OCI-LY7 (cell line): Measurements from ENCODE around the gene CHI3L2. TPM values are rescaled to one million over a fixed set of nuclear protein-coding genes. Genes with fewer than 3 reads are reported as not detected.

Source experiments
- BruUV-seq: library from RNA; stranded (reverse); fragments of 400-500 nt; replicated peaks from 2 replicates; lab custom pipeline; 2021; lab: Mats Ljungman, UMichigan
- CTCF ChIA-PET: fragments of 300-600 bp; sonication (Branson Sonifier 250); formaldehyde crosslinking; loops from one replicate; lab custom pipeline; 2022; ENCODE audit warnings: antibody characterized with exemption; ENCODE audit not compliant: unreplicated experiment; lab: Charles Lee
- POLR2A ChIA-PET: fragments of 300-600 bp; sonication (Branson Sonifier 250); formaldehyde crosslinking; loops from one replicate; lab custom pipeline; 2022; ENCODE audit warnings: antibody characterized with exemption; lab: Charles Lee
- DNase-seq: peaks from one replicate; pipeline ENCODE4 v3.0.0-alpha.2; 2015; ENCODE audit warnings: low spot score
- H2AFZ ChIP-seq: fragments of 200-600 bp; sonication (generic), shearing (Covaris generic); 2 replicates; pipeline ENCODE4 v1.6.1; 2014; ENCODE audit warnings: mild to moderate bottlenecking, antibody characterized with exemption, low read length, moderate library complexity
- H3K27ac ChIP-seq: fragments of 200-600 bp; sonication (generic); 2 replicates; pipeline ENCODE4 v1.5.1; 2014; ENCODE audit warnings: mixed run types, low read depth, mild to moderate bottlenecking, moderate library complexity, low read length, inconsistent platforms; ENCODE audit not compliant: poor library complexity, severe bottlenecking
- H3K36me3 ChIP-seq: fragments of 200-600 bp; sonication (generic); 2 replicates; pipeline ENCODE4 v1.6.1; 2014; ENCODE audit warnings: mild to moderate bottlenecking, antibody characterized with exemption, low read length, moderate library complexity, mixed read lengths; ENCODE audit not compliant: insufficient read depth
- H3K4me1 ChIP-seq: fragments of 200-600 bp; sonication (generic); 2 replicates; pipeline ENCODE4 v1.5.1; 2014; ENCODE audit warnings: mild to moderate bottlenecking, low read length; ENCODE audit not compliant: insufficient read depth, poor library complexity, severe bottlenecking
- H3K4me2 ChIP-seq: fragments of 200-600 bp; sonication (generic); 2 replicates; pipeline ENCODE4 v1.6.1; 2014; ENCODE audit warnings: mild to moderate bottlenecking, low read length
- H3K4me3 ChIP-seq: fragments of 200-600 bp; sonication (generic); 2 replicates; pipeline ENCODE4 v1.5.1; 2014; ENCODE audit warnings: mild to moderate bottlenecking, low read depth, low read length; ENCODE audit not compliant: poor library complexity, severe bottlenecking
- H3K79me2 ChIP-seq: fragments of 200-600 bp; sonication (generic); 2 replicates; pipeline ENCODE4 v1.6.1; 2016; ENCODE audit warnings: low read depth, mild to moderate bottlenecking, low read length, moderate library complexity, mixed read lengths; ENCODE audit not compliant: insufficient read depth
- H3K9me2 ChIP-seq: fragments of 200-600 bp; sonication (generic); 2 replicates; pipeline ENCODE4 v1.6.1; 2016; ENCODE audit warnings: mild to moderate bottlenecking, low read length, mixed read lengths; ENCODE audit not compliant: insufficient read depth
- H3K9me3 ChIP-seq: fragments of 200-600 bp; sonication (generic); 2 replicates; pipeline ENCODE4 v1.6.1; 2014; ENCODE audit warnings: mild to moderate bottlenecking, mixed run types, low read length, mixed read lengths
- H4K20me1 ChIP-seq: fragments of 200-600 bp; sonication (generic); 2 replicates; pipeline ENCODE4 v1.6.1; 2014; ENCODE audit warnings: mild to moderate bottlenecking, antibody characterized with exemption, low read length, moderate library complexity, mixed read lengths; ENCODE audit not compliant: insufficient read depth
- CTCF ChIP-seq: fragments of 200-600 bp; sonication (generic); conservative IDR thresholded peaks from 2 replicates; pipeline ENCODE4 v1.5.1; 2014; ENCODE audit warnings: mild to moderate bottlenecking, antibody characterized with exemption, low read length, moderate library complexity, mixed read lengths
- EZH2phosphoT487 ChIP-seq: fragments of 200-600 bp; sonication (generic); IDR thresholded peaks from 2 replicates; pipeline ENCODE4 v1.6.1; 2018; ENCODE audit warnings: low read depth, borderline replicate concordance, mild to moderate bottlenecking, mixed run types, antibody characterized with exemption, low read length, moderate library complexity, mixed read lengths
- intact Hi-C: fragments of 100-400 bp; cut with micrococcal nuclease; formaldehyde crosslinking; loops from one replicate; pipeline ENCODE4 v1.10.0; 2022; ENCODE audit not compliant: unreplicated experiment
- total RNA-seq, 2 experiments: library from RNA; depleted of rRNA in 1 of 2; stranded (reverse); fragments of >200 nt in 1 of 2; shearing (Covaris generic) in 1 of 2; gene quantifications; 2 replicates each; pipeline ENCODE4 v1.2.3, GENCODE V29; 2014 to 2022

Gene CHI3L2
- total RNA-seq, 2 experiments from 2014 or later: 37.1 to 88.7 TPM

DNA sequence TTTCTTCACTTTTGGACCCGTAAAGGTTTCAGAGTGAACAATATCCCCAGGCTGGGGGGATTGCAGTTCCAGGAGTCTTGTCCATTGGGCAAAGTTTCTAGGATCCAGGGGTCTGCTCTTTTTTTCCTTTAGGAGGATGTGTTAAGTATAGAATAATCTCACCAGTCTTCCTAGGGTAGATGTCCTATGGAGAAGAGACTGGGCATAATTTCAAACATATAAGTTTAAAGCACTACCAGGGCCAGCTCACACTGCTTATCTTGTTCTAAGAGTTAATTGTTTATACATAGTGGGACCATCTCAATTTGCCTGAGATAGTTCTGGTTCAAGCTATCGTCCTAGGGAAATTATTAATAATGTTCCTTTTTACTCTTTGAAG is 1.2 kb downstream of the CHI3L2 start:
- ChIA-PET POLR2A (interaction anchor here (0.6 to 3.5 kb wide), 4 partner anchors 9 to 177 kb away, joined by 3 to 30 read pairs (median 6); no protein-coding TSS in a partner anchor), CTCF (interaction anchor here (1.1 kb wide), 2 partner anchors 89 to 171 kb away, joined by 3 read pairs; no protein-coding TSS in a partner anchor)
- Histone ChIP-seq H4K20me1 (no peaks in the 10 kb centered on the region), H2AFZ (peak overlapping the region; percentile 25; the same call in 1 of the 2 replicates), H3K9me2 (no peaks in the 10 kb centered on the region), H3K79me2 (no peaks in the 10 kb centered on the region; the same call in 1 of the 2 replicates), H3K4me2 (peak overlapping the region; percentile 18; the same call in 1 of the 2 replicates), H3K4me3 (no peak overlapping the region), H3K4me1 (peaks cover 60% of the 10 kb centered on the region), H3K9me3 (no peaks in the 10 kb centered on the region), H3K27ac (peak overlapping the region; percentile 35), H3K36me3 (no peaks in the 10 kb centered on the region)
- intact Hi-C loops: no loop called here
- DNase-seq: no peak
- TF ChIP-seq CTCF (no peak), EZH2phosphoT487 (no peak)
- no TSS peak for BruUV-seq

DNA sequence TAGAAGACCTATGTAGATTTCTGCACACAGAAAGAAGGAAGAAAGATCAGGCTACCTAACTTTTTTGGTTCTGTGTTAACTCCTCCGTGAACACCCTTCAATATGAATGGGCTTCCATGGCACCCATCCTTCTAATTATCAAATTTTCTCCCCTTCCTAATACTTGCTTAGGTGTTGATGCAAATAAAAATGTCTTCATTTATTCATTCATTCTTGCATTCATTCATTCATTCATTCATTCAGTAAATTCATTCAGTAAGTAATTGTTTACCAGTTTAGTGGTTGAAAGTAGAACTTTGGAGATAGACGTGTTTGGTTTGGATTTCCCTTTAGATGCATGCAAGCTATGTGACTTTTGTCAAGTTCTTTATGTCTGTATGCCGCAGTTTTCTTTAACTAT is 4.6 kb downstream of the CHI3L2 start:
- no peak for TF ChIP-seq EZH2phosphoT487
- TF ChIP-seq CTCF: no peak
- Histone ChIP-seq H3K36me3 (peaks cover 15% of the 10 kb centered on the region), H3K27ac (no peak overlapping the region), H3K4me2 (peak overlapping the region; percentile 61; the same call in 1 of the 2 replicates), H2AFZ (no peak overlapping the region), H3K4me1 (peaks cover 40% of the 10 kb centered on the region), H3K4me3 (no peak overlapping the region), H3K79me2 (no peaks in the 10 kb centered on the region; the same call in 1 of the 2 replicates), H3K9me2 (no peaks in the 10 kb centered on the region), H4K20me1 (no peaks in the 10 kb centered on the region), H3K9me3 (no peaks in the 10 kb centered on the region)
- DNase-seq: no peak
- POLR2A ChIA-PET: interaction anchor here (0.7 to 2.8 kb wide), 6 partner anchors 12 to 182 kb away, joined by 3 to 10 read pairs (median 4); no protein-coding TSS in a partner anchor
- intact Hi-C loops: no loop called here
- CTCF ChIA-PET: no interaction called here
- no TSS peak for BruUV-seq

- no TSS peak for BruUV-seq
- no peaks in the 10 kb centered on the region; the same call in 1 of the 2 replicates for H3K79me2 ChIP-seq
- intact Hi-C loops: no loop called here
- DNase-seq: no peak
- TF ChIP-seq EZH2phosphoT487: no peak
- TF ChIP-seq CTCF: no peak
- H4K20me1 ChIP-seq: no peaks in the 10 kb centered on the region
- CTCF ChIA-PET: no interaction called here
- POLR2A ChIA-PET: no interaction called here
- H2AFZ ChIP-seq: no peak overlapping the region
- no peaks in the 10 kb centered on the region for H3K9me2 ChIP-seq
- peaks cover 31% of the 10 kb centered on the region for H3K36me3 ChIP-seq
- no peaks in the 10 kb centered on the region for H3K9me3 ChIP-seq
- H3K27ac ChIP-seq: no peak overlapping the region
- no peak overlapping the region for H3K4me2 ChIP-seq
- no peak overlapping the region for H3K4me3 ChIP-seq
- peaks cover 19% of the 10 kb centered on the region for H3K4me1 ChIP-seq
These were observed 6.7 kb downstream of the CHI3L2 start for GRCh38 chr1:111234258-111234657.
